CD4-positive, alpha-beta T cell treated with Interleukin-15 for 1 hour (primary cell): Measurements from ENCODE around the gene TYRP1.

Experiments used
- DNase-seq: peaks from one replicate; pipeline ENCODE4 v3.0.0-alpha.2; 2020

TYRP1 gene

DNA sequence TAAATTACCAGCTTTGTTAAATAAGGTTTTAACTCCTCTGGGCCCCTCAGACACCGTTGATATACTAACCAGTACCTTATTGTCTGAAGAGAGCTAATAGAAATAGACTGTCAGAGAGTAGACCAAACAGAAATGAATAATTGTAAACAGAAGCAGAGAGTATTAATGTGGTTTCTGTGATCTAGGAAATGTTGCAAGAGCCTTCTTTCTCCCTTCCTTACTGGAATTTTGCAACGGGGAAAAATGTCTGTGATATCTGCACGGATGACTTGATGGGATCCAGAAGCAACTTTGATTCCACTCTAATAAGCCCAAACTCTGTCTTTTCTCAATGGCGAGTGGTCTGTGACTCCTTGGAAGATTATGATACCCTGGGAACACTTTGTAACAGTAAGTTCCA, 5.1 kb downstream of the TYRP1 start:
- no peak for DNase-seq

DNA sequence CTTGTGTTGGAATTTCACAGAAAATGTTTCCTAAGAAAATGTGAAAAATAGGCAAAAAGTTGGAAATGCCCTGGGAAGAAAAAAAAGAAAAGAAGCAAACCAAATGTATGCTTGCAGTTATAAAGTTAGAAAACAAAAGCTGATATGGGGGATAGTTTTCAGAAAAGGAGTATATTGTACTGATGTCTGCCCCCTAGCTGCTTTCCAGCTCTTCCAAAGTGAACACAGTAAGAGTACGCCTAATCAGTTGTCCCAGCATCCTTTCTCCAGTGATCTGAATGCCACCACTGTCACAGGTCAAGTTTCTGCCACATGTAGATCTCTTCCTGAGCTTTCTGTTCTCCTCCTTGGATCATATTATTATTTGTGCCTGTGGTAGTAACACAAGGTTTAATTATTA, 5.8 kb downstream of the TYRP1 start:
- no peak for DNase-seq

DNA sequence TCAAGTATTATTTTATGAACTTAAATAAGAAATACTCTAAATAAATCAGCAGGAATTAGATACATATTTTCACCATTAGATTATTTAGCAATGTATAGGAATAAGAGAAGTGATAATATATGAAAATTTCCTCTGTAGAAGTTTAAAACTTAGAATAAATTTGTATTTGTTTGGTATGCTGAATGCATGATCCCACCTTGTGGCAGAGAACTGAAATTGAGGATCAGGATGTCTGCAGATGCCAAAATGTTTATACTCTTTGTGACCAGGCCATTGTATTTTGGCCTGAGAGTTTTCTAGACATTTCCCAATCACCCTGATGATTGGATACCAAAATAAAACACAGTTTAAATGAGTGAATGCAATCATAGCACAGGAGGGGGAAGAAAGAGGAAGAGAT, 6.3 kb downstream of the TYRP1 start:
- DNase-seq, result no peak

DNA sequence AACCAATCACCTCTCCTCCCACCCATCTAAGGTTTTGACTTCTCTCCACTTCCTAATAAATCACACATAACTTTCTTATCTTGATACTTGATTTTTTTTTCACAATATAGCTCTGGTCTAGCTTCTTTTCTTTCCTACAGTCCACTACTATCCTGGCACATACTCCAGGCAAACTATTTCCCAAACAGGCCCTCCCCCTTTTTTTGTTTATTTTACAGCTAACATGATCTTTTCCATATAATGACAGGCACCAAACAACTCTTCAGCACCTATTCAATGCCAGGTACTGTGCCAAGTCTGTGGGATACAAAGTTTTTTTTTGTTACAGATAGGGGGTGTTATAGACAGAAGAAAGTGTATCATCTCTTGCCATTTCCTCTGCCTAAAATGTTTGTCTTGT, 7.9 kb downstream of the TYRP1 start:
- DNase-seq, result no peak

DNA sequence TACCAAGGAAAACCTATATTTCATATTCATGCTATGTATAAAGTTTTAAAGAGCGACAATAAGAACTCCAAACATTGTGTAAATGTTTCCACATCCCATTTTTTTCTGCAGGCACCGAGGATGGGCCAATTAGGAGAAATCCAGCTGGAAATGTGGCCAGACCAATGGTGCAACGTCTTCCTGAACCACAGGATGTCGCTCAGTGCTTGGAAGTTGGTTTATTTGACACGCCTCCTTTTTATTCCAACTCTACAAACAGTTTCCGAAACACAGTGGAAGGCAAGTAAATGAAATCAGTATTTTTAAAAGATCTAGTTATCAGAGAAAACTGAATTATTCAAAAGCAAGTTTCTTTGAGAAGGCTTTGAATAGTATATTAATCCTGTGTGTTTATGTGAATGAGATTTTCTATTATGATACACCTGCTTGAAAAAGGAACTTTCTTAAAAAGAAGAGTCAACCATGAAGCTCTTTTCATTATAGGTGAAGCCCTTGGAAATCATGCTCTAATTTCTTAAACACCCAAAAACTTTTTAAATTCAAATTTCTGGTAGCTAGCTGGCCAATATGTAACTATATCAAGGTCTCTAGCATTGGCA, 9.1 kb downstream of the TYRP1 start:
- DNase-seq, result no peak

DNA sequence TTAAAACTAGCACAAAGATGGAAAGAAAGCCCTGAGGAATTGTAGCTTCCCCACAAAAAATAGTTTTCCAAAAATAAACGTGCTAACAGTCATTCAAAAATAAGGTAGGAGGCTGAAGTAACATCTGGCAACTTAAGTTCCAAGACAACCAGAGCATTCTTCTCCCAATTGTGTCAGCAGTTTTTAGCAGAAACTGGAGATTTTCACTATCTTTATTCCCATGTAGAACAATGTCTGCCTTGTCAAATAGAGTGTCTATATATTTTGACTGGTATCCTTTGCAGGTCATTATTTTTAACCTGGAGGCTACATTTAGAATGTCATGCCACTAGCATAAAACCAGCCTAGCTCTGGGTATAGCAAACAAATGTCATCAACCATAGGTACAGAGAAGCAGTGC, 10.8 kb downstream of the TYRP1 start:
- DNase-seq, result no peak

DNA sequence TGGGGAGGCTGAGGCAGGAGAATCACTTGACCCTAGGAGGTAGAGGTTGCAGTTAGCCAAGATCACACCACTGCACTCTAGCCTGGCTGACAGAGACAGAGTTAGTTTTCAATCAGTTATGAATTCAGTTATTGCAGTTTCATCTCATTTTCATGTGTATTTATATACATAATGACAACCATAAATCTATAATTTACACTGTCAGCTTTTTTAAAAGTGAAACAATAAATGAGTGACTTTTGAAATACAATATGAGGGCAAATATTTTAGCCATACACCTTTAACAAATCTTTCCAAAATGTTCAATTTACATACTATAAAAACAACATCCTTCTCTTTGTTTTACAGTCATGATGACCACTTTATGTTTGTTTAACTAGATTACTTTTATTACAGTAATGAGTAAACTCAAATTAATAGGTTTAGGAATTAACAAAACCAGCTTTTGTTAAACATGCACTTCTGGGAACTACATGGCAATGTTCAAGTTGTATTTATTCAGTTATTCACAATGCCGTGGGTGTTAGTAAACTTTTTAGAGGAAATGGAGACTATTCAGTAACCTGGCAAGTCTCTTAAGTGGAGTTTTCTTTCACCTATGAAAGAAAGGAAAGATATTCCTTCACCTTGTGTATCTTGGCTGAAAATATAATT, 12.7 kb downstream of the TYRP1 start:
- no peak for DNase-seq

DNA sequence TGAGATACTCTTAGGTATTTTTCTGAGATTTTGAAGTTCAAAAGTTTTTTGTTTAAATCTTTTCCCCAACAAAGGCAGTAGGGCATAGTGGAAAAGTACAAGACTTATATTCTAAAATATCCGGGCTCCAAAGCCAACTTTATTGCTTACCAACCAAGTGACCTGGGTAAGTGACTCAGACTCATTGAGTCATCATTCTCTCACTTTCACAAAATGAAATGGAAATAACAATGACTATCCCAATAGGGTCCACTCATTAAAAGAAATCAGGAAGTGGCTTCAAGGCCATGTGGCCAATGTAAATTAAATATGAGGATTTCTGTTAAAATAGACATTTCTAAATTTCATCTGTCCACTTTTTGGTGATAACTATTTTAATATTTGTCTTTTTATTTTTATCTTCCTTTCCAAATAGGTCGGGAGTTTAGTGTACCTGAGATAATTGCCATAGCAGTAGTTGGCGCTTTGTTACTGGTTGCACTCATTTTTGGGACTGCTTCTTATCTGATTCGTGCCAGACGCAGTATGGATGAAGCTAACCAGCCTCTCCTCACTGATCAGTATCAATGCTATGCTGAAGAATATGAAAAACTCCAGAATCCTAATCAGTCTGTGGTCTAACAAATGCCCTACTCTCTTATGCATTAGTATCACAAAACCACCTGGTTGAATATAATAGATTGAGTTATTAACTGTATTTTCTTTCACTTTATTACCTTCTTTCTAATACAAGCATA, 15.5 kb downstream of the TYRP1 start:
- no peak for DNase-seq

DNA sequence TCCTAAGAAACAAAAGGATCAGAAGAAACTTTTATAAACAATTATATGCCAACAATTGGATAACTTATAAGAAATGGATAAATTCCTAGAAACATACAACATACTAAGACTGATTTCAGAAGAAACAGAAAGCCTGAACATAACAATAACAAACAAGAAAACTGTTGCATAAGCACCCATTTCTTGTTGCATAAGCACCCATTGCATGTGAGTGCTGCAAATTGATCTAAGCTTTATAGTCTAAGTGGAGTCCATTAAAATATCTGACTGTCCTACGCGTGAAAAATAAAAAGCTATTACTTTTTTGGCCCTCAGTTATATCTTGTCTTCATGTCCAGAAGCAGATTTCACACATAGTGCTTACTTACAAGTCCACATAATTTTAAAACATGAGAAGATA, 19.3 kb downstream of the TYRP1 start:
- DNase-seq, result no peak

DNA sequence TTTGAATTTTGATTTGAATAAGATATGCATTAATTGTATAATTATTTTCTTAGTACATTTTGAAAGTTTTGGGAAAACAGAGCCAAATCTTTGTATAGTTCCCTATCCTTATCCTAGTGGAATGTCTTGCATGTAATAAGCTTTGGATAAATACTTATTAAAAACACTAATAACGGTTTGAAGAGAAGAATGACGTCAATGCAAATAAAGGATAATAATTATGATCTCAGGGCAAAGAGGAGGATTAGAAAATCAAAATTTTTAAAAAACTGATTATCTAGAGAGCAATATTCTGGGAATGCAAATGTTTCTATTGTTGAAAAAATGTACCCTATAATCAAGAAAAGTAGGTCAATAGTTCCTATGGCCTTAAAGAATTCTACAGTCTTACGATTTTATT, 22.1 kb downstream of the TYRP1 start:
- DNase-seq, result no peak

DNA sequence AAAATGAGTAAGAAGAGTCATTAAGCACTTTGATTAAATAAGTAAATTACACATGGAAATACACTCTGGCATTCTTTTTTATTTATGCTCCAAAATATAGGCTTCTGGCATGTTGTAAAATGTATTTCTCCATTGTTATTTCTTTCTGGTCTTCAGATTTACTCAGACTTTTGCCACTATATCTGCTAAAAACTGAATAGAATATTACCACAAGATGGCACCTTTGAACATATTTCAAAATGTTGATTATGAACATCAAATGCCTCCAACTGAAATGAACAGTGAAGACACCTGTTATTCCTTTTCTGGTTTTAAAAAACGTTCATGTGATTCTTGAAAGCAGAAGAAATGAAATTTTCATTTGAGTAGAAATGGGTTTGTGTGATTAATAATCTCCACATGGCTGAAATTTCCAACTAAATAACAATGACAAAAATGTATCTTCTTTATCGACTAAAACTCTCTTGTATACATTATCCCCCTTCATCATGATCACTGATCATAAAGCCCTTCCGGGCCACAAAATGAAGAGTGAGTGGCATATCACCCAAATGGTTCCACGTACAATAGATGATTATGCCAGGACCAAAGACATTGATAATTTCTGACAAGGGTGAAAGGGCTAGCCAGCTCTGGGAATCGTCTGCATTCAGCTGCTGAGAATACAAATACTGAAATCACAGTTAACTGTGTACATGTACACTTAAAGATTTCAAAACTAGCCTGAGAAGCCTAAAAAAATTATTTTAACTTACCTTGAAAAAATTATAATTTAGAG, 23.8 kb downstream of the TYRP1 start:
- DNase-seq, result no peak

DNA sequence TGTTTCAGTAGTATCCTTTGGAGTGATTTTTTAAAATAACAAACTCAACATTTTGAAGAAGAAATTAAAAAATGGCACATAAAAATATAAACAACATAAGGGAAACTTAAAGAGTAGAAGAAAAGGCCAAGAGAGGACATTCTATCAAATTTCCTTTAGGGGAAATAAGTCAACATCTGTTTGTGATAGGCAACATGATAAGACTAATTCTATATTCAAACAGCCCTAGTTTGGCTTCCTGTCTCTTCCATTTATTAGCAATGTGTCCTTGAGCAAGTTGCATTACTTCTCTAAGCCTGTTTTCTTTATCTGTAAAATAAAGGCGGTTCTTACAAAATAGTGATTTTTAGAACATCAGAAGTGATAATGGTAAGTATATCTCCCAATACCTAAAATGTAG, 24.7 kb downstream of the TYRP1 start:
- DNase-seq, result no peak

DNA sequence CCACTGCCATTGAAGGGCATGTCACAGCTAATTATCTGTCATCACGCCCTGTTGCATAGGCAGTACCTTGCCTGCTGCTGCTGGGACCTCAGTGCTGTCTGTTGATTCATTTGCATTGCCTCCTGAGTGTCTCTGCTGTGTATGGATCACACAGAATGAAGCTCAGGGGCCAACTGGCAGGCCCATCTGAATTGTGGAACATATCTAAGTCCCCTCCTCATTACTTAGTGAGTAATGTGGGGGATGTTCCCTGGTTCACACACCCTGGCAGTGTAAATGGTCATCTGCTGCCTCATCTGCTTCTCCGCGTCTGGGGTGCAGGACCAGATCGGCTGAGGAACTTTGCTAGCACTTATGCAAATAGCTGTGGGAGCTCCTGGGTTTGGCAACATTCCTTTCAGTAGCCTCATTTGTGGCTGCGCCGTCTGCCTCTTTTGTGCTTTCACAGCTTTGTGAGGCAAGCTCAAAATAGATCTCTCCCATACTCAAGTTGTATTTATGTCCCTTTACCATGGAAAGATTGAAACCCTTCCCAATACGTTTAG, 25.4 kb downstream of the TYRP1 start:
- no peak for DNase-seq

DNA sequence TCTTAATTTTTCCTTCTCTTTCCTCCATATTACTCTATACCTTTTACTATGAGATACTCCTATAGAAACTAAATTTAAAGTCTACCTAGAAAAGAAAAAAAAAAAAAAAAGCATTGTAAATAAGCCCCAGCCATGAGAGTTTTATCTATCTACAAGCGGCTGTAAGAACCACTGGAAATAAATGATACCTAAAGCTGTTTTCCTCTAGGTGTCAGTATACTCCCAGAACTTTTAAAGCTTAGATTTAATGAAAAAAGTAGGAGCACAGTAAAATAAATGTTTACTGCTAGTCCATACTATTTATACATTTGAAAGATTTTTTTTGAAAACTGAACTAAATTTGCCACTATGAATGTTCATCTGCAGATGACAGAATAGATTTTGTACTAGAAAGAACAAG, 26.2 kb downstream of the TYRP1 start:
- no peak for DNase-seq

DNA sequence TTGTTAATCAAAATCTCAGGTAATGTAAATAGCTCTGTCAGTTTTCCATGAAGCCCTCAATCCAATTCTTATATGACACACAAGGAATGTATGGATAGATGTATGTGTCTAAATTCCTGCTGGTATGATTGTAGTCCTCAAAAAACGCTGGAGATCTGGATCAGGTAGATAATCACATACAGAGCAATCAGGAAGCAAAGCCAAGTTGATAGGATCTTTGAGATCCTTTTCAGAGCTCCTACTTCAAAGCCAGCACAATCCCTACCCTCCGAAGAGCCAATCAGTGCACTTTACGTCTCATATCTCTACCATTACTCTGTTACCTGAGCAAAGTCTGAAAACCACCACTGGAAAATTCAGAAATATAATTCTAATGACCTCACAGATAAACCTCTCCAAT, 27.4 kb downstream of the TYRP1 start:
- no peak for DNase-seq

DNA sequence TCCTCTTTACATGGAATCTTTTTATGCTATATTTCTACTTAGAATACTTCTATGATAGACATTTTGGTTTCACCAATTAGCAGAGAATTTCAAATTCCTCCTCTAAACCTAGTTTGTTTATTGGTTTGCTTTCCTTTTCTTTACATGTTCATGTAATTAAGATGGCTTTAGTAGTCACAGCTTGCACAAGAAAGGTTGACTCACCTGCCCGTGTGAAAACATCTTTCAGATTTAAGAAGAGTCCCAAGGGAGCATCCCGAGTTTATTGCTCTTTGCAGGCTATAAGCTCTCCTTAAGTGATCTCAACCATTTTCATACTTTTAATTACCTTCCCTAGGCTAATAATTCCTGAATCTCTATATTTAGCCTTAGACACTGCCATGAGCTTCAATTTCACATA, 28.9 kb downstream of the TYRP1 start:
- no peak for DNase-seq

DNA sequence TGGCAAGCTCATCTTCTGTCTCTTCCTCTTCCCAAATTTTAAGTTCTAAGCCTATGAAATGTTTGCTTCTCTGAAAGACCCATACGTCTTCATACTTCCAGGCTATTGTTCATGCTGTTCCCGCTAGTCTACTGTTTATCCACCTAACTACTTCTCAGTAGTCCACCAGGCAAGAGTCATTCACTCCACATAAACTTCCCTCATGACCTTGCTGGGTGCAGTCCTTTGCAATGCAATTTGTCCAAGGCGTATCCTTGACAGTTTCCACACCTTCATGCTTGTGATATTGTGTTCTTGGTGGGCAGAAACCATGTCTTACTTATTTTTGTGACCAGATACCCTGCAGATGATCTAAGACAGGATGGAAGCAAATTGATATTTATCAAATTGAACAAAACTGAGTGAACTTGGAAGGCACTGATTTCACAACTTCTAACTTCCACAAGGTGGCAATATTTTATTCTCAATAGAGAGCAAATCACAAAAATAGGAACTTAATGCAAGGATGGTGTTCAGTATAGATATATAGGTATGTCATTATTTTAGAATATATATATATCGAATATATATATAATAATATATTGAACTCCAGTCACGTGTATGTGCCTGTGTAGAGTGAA, 30.3 kb downstream of the TYRP1 start:
- DNase-seq, result no peak

DNA sequence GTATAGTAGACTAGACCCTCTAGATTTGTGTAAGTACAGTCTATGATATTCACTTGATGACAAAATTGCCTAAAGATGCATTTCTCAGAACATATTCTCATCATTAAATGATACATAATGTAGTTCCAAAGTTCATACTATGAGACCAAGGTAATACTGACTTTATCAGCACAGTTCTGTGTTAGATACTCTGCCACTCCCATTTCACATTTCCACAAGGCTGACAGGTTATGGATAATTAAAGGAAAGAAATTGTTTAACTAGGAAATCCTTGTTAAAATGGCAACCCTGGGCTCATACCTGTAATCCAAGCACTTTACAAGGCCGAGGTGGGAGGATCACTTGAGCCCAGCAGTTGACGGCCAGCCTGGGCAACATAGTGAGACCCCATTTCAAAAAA, 33.6 kb downstream of the TYRP1 start:
- DNase-seq, result no peak

DNA sequence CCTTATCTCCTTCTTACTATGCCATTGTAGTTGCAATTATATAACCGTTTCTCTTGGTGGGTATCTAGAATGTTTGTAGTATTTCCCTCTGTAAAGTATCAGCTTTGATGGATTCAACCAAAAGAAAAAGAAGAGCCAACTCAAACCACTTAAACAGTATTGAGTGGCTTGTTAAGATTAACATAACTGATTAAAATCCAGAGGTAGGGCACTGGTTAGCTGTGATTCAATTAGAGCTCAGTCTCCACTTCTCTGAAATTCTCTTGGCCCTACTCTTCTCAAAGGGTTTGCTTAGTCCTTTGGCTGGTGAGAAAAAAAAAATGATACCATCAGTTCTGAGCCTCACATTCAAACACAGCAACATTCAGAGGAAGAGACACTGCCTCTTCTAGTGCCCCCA, 37.0 kb downstream of the TYRP1 start:
- DNase-seq, result no peak

DNA sequence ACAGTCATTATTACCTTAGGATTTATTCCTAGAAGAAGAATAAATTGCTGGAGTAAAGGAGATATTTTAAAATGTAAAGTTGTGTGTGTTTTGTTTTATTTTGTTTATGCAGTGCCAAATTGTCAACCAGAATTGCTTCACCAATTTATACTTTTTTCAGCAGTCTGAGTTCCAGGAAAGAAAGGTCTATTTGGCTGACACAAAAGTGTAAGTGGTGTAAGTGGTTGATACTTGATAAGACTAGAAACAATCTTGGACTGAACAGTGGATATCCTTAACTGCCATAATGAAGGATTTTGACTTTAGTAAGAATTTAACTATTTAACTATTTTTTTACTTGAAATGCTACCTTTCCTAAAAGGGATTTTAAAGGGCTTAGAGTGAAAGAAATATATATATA, 37.7 kb downstream of the TYRP1 start:
- no peak for DNase-seq

DNA sequence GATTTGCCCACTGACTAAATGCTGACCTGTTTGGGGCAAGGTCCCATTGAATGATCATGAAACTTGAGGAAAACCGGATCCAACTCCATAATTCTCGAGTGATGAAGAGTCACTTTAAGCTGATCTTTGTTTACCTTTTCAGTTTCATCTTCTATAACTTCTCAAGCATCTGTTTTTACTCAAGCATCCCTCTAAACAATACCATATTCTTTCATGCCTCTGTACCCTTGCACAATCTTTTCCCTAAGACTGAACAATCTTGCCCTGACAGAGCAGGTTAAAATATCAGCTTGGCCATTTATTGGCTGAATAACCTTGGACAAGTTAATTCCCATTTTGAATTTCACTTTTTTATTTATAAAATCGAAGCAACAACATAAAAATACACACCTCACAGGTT, 39.8 kb downstream of the TYRP1 start:
- no peak for DNase-seq

DNA sequence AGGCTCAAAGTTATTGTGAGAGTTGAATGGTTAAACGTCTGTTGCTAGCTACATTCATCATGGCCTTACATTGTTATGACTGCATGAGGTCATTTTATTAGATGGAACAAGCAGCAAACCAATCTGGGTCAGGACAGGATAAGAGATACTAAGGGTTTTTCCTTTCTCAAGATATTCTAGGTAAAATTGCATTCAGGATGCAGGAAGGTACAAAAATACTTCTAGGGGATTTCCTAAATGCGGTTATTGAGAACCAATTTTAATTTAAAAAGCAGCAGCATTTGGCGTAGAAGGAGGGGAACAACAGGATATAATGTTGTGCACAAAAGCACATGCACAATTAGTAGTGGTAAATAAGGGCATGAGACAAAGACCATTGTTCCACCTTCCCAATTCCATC, 42.5 kb downstream of the TYRP1 start:
- DNase-seq, result no peak

DNA sequence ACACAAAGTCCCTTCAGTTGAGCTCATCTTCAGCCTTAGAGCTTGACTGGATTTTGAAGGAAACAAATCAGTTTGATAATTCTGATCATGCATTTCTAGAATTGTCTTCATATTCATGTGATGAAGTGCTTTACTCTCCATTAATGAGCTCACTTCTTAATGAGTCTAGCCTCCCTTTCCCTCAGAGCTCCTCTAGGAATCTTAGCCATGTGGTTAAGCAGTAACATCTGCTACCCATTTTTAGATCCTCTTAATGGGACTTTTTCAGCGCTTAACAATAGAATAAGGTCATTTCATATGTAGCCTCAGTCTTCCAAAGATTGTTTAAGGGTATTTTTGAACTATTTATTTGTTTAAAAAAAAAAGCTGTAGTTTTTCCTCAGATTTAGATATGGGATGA, 44.7 kb downstream of the TYRP1 start:
- no peak for DNase-seq
